ENCODE measurements around the gene MARK1.

The MARK1 gene

DNA sequence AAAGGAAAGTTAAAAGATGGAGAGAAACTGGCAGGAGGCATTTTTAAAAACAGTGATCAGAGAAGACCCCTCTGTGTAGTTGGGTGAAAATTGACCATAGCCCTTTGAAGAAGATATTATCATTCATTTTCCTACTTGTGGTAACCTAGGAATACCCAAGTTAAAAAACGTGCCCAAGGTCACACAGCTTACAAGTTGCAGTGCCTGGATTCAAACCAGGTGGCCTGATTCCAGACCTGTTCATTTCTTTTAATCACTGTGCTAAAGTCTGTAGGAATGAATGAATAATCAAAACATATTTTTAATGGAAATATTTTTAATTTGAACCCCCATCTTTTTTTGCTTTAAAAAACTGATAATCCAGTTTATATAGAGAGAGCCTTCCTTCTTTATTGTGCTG lies 35.6 kb downstream of the MARK1 start:
- H3K9me3 ChIP-seq, result no peaks in the 10 kb centered on the region
- H3K27me3 ChIP-seq, result no peaks in the 10 kb centered on the region; the same call in 1 of the 2 replicates
- TF ChIP-seq, protein P1, sequence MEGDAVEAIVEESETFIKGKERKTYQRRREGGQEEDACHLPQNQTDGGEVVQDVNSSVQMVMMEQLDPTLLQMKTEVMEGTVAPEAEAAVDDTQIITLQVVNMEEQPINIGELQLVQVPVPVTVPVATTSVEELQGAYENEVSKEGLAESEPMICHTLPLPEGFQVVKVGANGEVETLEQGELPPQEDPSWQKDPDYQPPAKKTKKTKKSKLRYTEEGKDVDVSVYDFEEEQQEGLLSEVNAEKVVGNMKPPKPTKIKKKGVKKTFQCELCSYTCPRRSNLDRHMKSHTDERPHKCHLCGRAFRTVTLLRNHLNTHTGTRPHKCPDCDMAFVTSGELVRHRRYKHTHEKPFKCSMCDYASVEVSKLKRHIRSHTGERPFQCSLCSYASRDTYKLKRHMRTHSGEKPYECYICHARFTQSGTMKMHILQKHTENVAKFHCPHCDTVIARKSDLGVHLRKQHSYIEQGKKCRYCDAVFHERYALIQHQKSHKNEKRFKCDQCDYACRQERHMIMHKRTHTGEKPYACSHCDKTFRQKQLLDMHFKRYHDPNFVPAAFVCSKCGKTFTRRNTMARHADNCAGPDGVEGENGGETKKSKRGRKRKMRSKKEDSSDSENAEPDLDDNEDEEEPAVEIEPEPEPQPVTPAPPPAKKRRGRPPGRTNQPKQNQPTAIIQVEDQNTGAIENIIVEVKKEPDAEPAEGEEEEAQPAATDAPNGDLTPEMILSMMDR (IDR thresholded peaks at IDR 0.05; ENCODE audit: low read depth, low read length), result no peak
- no peaks in the 10 kb centered on the region for H3K36me3 ChIP-seq
- DNase-seq, result no peak
- H3K4me3 ChIP-seq (ENCODE audit: low read depth, low read length), result no peak overlapping the region
- no peaks in the 10 kb centered on the region for H3K4me1 ChIP-seq

DNA sequence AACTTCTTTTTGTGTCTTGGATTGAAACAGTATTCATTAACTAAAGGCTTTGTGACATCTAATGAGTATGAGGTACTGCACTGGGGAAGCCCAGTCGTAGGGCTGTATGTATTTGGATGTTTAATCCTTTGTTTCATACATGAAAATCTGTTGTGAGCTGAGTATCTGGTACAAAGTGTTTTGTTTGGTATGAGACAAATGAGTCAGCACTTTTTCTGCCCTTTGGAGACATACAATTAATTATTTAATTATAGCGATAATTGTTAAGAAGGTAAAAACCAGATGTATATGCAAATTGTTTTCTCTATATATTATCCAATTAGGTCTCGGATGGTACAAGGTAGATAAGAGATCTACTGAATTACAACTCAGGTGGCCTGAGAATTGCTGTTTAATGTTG lies 36.3 kb downstream of the MARK1 start:
- no peak for DNase-seq
- Histone ChIP-seq H3K4me1 (no peaks in the 10 kb centered on the region), H3K36me3 (no peaks in the 10 kb centered on the region), H3K27me3 (no peaks in the 10 kb centered on the region; the same call in 1 of the 2 replicates), H3K9me3 (no peaks in the 10 kb centered on the region), H3K4me3 (ENCODE audit: low read depth, low read length) (no peak overlapping the region)
- TF ChIP-seq, protein P1 (IDR thresholded peaks at IDR 0.05; ENCODE audit: low read depth, low read length), result no peak

DNA sequence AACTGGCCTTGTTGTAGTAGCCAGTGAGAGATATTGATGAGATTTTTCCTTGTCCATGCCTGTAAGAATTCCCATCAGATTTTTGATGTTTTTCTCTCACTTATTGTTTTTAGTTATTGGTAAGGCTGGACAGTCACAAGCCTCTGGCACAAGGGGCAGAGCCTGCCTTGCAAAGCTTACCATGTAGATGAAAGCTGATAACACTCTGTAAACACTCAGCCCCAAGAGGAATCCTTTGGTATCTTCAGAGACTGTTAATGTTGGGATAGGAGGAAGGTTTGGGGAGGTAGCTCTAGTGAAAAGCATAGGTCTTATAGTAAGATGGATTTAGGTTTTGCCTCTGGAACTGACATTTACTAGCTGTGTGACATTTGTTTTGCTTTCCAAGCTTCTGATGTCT lies 37.7 kb downstream of the MARK1 start:
- H3K4me1 ChIP-seq, result no peaks in the 10 kb centered on the region
- no peaks in the 10 kb centered on the region for H3K36me3 ChIP-seq
- H3K9me3 ChIP-seq, result no peaks in the 10 kb centered on the region
- DNase-seq, result no peak
- TF ChIP-seq, protein P1 (IDR thresholded peaks at IDR 0.05; ENCODE audit: low read depth, low read length), result no peak
- no peaks in the 10 kb centered on the region; the same call in 1 of the 2 replicates for H3K27me3 ChIP-seq
- H3K4me3 ChIP-seq (ENCODE audit: low read depth, low read length), result no peak overlapping the region

DNA sequence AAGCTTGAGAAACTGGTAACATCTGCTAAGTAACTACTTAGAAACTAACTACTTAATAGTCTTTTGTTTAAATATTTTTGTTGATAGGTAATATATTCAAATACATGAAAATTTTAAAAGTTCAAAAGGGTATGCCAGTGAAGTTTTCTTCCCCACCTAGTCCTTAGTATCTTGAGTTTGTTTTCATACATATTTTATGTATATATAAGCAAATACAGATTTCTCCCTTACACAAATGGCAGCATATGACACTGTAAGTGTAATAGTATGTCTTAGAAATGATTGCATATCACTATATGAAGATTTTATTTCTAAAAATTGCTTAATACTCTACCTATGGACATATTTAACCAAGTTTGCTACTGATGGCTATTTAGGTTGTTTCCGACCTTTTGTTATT lies 38.9 kb downstream of the MARK1 start:
- H3K36me3 ChIP-seq, result no peaks in the 10 kb centered on the region
- H3K4me1 ChIP-seq, result no peaks in the 10 kb centered on the region
- no peaks in the 10 kb centered on the region; the same call in 1 of the 2 replicates for H3K27me3 ChIP-seq
- TF ChIP-seq, protein P1 (IDR thresholded peaks at IDR 0.05; ENCODE audit: low read depth, low read length), result no peak
- no peaks in the 10 kb centered on the region for H3K9me3 ChIP-seq
- DNase-seq, result no peak
- no peak overlapping the region for H3K4me3 ChIP-seq (ENCODE audit: low read depth, low read length)

DNA sequence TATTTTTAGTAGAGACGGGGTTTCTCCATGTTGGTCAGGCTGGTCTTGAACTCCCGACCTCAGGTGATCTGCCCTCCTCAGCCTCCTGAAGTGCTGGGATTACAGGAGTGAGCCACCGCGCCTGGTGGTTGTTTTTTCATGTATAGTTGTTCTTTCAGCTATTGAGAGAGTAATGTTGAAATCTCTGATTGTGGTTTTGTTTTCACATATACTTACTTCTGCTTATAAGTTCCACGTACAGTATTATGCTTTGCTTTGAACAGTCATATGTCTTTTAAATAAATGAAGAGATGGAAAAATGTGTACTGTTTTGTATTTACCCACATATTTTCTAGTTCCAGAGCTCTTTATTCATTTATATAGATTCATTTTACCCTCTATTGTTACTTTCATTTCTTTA lies 44.5 kb downstream of the MARK1 start:
- no peak overlapping the region for H3K4me3 ChIP-seq (ENCODE audit: low read depth, low read length)
- H3K4me1 ChIP-seq, result no peaks in the 10 kb centered on the region
- no peaks in the 10 kb centered on the region for H3K9me3 ChIP-seq
- H3K36me3 ChIP-seq, result no peaks in the 10 kb centered on the region
- no peak for DNase-seq
- TF ChIP-seq, protein P1 (IDR thresholded peaks at IDR 0.05; ENCODE audit: low read depth, low read length), result no peak
- no peaks in the 10 kb centered on the region for H3K27me3 ChIP-seq

DNA sequence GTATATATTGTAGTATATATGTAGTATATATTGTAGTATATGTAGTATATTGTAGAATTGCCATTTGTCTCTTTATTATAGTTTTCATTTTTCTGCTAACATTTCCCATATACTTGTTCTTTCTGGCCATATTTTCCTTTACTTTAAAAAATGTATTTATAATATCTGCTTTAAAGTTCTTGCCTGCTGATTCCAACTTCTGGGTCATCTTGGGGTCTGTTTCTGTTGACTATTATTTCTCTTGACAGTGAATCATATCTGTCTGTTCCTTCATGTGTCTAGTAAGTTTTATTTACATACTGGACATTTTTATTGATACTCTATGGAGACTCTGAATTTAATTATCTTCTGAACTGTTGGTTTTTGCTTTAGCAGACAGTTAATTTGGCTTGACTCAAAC lies 45.9 kb downstream of the MARK1 start:
- Histone ChIP-seq H3K36me3 (no peaks in the 10 kb centered on the region), H3K4me3 (ENCODE audit: low read depth, low read length) (no peak overlapping the region), H3K9me3 (no peaks in the 10 kb centered on the region), H3K27me3 (no peaks in the 10 kb centered on the region), H3K4me1 (no peaks in the 10 kb centered on the region)
- no peak for DNase-seq
- TF ChIP-seq, protein P1 (IDR thresholded peaks at IDR 0.05; ENCODE audit: low read depth, low read length), result no peak
